Esophagus squamous epithelium (tissue), 4 donors: ENCODE data around the gene NCAPH2.

Experiments used
- CTCF ChIP-seq, 6 experiments: fragments of 450-650 bp in 4 of 6; fragments of 200-600 bp in 2 of 6; sonication (generic) in 2 of 6; IDR thresholded peaks; one replicate each; pipeline ENCODE4 v1.5.1; 2016 to 2019; ENCODE audit warnings: antibody characterized with exemption in 6 of 6, mild to moderate bottlenecking in 4 of 6, moderate library complexity in 4 of 6
- POLR2A ChIP-seq, 4 donors: fragments of 450-650 bp; IDR thresholded peaks; one replicate each; pipeline ENCODE4 v1.6.1; 2017; ENCODE audit warnings: antibody characterized with exemption in 4 of 4, mild to moderate bottlenecking in 4 of 4, moderate library complexity in 3 of 4

- no peak for TF ChIP-seq CTCF (IDR thresholded peaks at IDR 0.05)
- TF ChIP-seq POLR2A (IDR thresholded peaks at IDR 0.05) = no peak
These were observed 24.9 kb upstream of the NCAPH2 start for GRCh38 chr22:50483106-50483505.
